GM20000 (cell line): Measurements from ENCODE around the gene DDX17.
"Not testable (repeated sequence)": the region's sequence is repeated elsewhere in the genome, so short reads cannot be mapped to it uniquely, and the experiment has no call there.

ENCODE experiments used
- DNase-seq: peaks from one replicate; pipeline ENCODE4 v3.0.0; 2012; ENCODE audit warnings: low spot score
- CTCF ChIP-seq: IDR thresholded peaks from 2 replicates; pipeline ENCODE4 v1.5.1; 2012; ENCODE audit warnings: mild to moderate bottlenecking, control low read depth; ENCODE audit errors: extremely low read depth, missing control alignments

Gene DDX17

GRCh38 chr22:38474003-38474607, 32.0 kb downstream of the DDX17 start:
- TF ChIP-seq CTCF, result no peak
- no peak for DNase-seq

GRCh38 chr22:38471237-38471636, 34.9 kb downstream of the DDX17 start:
- no peak for DNase-seq
- no peak for TF ChIP-seq CTCF

- DNase-seq, result not testable (repeated sequence)
Measured at GRCh38 chr22:38470179-38470578, 35.9 kb downstream of the DDX17 start.

- TF ChIP-seq CTCF, result no peak
- peak; percentile 18 for DNase-seq
Measured at GRCh38 chr22:38469306-38469781, 36.8 kb downstream of the DDX17 start.

GRCh38 chr22:38468443-38469305, 37.4 kb downstream of the DDX17 start:
- peak; percentile 29 for DNase-seq
- TF ChIP-seq CTCF, result no peak

- peak; percentile 92 for DNase-seq
Measured at GRCh38 chr22:38467904-38468442, 38.1 kb downstream of the DDX17 start, which contains the start of gene KDELR3. TSS of gene KDELR3 (plus strand) at chr22:38468096. CDS start at chr22:38468234, 138 bp downstream.

GRCh38 chr22:38467438-38467903, 38.6 kb downstream of the DDX17 start:
- no peak for DNase-seq

More at GRCh38 chr22:38467904-38468442, 38.1 kb downstream of the DDX17 start, which contains the start of gene KDELR3:
- no peak for TF ChIP-seq CTCF

More at GRCh38 chr22:38467438-38467903, 38.6 kb downstream of the DDX17 start:
- TF ChIP-seq CTCF, result no peak
